D721Med (cell line): ENCODE results near the gene GAMT.
"Not testable (repeated sequence)": the region's sequence is repeated elsewhere in the genome, so short reads cannot be mapped to it uniquely, and the experiment has no call there.

Experiments
- DNase-seq: peaks from one replicate; pipeline ENCODE4 v3.0.0; 2011; ENCODE audit warnings: low spot score; ENCODE audit not compliant: insufficient read length
- FAIRE-seq: peaks from 2 replicates; lab custom pipeline; 2011; peaks lifted over from hg19 to GRCh38; lab: Jason Lieb, UNC
- TF ChIP-seq, protein P1 (sequence below): IDR thresholded peaks from 2 replicates; pipeline ENCODE4 v1.5.1; 2012; ENCODE audit warnings: mild to moderate bottlenecking, control low read depth; ENCODE audit not compliant: insufficient read depth; ENCODE audit errors: missing control alignments

GAMT gene

DNA sequence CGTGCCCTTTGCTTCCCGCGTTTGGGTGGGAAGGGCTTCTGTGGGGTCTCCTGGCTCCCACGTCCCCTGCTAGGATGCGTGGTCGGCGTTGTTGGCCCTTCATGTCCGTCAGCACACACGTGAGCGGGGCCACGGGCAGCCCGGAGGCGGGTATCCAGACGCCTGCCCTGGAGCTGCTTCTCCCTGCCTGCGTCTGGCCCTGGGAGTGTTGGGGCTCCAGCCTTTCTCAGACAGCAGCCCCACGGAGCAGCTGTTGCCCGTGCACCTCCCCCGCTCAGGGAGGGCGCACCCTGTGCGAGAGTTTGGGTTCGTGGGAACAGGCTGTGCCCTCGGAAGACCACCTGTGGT is 20.6 kb upstream of the GAMT start:
- no peak for DNase-seq
- FAIRE-seq: no peak
- TF ChIP-seq, protein P1, sequence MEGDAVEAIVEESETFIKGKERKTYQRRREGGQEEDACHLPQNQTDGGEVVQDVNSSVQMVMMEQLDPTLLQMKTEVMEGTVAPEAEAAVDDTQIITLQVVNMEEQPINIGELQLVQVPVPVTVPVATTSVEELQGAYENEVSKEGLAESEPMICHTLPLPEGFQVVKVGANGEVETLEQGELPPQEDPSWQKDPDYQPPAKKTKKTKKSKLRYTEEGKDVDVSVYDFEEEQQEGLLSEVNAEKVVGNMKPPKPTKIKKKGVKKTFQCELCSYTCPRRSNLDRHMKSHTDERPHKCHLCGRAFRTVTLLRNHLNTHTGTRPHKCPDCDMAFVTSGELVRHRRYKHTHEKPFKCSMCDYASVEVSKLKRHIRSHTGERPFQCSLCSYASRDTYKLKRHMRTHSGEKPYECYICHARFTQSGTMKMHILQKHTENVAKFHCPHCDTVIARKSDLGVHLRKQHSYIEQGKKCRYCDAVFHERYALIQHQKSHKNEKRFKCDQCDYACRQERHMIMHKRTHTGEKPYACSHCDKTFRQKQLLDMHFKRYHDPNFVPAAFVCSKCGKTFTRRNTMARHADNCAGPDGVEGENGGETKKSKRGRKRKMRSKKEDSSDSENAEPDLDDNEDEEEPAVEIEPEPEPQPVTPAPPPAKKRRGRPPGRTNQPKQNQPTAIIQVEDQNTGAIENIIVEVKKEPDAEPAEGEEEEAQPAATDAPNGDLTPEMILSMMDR: no peak

DNA sequence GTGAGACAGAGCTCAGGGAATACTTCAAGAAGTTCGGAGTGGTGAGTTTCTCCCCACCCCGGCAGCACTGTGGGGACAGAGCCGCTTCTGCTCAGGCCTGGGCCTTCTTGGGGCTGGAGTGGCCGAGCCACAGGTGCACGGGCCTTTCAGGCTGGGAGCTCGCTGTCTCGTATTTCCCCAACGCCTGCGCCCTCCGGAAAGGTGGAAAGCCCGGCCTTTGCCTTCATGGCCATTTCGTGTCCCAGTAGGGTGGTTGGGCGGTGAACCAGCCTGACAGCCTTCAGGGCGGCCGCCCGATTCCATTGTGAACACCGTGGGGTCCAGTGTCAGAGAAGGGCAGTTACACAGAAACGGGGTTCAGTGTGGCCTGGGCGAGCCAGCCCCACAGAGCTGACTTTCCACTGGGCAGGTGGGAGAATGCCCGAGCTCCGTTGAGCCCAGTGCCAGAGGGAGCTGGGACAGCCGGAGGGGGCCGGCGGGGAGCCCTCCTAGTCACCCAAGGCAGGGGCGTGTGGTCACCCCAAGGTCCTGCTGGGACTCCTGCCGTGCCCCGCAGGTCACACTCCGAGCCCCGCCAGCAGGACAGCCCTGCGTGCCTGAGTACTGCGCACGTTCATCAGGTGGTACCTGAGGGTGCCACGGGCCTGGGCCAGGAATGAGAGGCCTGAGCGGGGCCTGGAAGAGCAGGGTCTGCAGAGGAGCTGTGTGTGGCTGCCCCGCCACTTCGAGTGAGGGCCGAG is 20.0 kb upstream of the GAMT start:
- no peak for FAIRE-seq
- TF ChIP-seq, protein P1: no peak
- no peak for DNase-seq

DNA sequence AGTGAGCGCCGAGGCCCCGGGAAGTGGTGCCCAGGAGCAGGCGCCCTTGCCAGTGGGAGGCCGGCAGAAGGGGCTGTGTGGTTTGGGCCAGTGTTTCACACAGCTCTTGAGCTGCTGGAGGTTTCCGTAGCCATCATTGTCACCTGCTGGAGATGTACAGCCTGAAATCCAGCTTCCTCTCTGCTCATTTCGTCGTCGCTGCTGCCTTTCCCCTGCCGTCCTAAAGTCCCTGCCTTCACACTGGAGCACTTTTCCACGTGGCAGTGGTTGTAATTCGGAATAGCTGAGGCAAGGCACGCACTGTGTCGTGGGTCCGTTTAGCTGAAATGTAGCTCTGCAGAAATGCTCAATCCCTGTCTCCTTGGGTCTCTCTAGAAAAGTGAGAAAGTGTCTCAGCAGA is 19.2 kb upstream of the GAMT start:
- DNase-seq (no peak), FAIRE-seq (no peak)
- TF ChIP-seq, protein P1: no peak

DNA sequence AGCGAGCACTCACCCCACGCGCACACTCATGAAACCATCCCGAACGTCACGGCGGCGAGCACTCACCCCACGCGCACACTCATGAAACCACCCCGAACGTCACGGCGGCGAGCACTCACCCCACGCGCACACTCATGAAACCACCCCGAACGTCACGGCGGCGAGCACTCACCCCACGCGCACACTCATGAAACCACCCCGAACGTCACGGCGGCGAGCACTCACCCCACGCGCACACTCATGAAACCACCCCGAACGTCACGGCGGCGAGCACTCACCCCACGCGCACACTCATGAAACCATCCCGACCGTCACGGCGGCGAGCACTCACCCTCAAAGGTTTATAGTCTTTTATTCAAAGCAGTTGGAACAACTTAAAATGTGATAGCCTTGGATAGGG is 18.7 kb upstream of the GAMT start:
- not testable (repeated sequence) for FAIRE-seq, DNase-seq

DNA sequence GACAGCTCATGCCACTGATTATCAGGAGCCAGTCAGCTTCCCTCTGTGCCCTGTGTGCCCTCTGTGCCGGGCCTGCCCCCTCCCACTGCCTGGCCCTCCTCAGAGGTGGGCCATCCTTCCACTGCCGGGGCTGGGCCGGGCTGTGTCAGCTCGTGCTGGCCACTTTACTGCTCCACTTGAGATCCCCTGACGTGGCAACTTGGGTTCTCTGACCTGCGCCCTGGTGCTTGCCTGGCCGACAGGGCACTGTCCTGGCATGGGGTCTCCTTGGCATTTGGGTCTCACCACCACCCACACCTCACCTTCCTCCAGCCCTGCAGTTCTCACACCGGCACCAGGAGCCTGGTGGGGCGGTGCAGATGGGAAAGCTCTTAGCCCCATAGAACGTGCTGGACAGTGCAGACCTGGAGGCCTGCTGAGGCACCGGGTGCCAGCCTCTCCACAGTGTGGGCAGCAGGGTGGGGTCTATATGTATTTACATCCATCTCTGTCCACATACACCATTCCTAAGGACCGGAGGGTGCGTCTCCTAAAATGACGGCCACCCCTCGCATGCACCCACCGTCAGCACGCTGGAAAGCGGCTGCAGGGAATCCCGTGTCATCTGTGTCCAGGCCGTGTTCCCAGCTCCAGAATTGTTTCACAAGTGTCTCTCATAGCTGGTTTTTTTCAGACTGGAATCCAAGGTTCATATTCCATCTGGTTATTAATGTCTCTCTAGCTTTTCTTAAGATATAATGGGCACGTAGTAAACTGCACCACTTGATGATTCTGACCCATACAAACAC is 17.8 kb upstream of the GAMT start:
- FAIRE-seq: no peak
- TF ChIP-seq, protein P1: no peak

DNA sequence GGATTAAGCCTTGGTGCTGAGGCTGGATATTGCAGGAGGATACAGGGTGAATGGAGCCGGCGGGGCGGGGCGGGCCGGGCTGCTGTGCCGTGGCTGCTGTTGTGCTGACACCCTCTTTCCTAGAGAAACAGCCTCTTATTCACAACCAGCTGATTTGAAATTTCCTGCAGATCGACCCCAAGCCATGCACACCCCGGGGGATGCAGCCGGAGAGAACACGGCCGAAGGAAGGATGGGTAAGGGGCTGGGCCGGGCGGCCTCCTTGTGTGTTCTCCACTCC is 17.1 kb upstream of the GAMT start:
- TF ChIP-seq, protein P1: no peak
- FAIRE-seq: no peak
- DNase-seq: no peak

More for the DNA sequence above, 17.8 kb upstream of the GAMT start:
- DNase-seq: no peak

DNA sequence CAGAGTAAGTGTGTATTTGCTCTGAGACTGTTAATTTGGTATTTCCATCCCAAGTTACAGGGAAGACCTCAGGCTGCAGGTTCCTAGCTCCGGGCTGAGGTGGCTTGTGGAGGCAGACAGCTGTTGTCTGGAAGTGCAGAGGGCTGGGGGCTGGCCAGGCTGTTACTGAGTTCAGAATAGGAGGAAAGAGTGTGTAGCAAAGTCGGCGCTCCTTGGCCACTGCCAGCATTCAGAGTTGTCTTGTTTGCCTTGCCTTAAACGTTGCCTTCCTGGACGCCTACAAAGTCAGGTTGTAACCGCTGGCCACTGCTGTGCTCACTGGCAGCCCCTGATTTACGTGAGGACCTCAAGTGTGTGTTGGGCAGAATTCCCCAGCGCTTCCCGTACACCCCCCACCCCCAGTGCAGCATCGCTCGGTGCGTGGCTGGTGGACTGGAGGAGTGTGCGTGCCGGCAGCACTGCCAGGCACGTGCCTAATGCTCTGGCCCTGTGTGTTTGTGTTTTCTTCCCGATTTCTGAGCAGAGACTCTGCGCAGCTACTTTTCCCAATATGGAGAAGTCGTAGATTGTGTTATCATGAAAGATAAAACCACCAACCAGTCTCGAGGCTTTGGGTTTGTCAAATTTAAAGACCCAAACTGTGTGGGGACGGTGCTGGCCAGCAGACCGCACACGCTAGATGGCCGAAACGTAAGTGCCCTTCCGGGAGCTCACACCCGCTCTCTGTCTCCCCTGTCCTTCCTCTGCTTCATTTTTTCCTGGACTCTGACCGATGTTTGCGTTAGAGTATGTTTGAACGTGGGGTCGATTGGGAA is 16.5 kb upstream of the GAMT start:
- TF ChIP-seq, protein P1: no peak
- no peak for DNase-seq
- FAIRE-seq: no peak
